HG03439 (cell line): ENCODE results near the gene CKMT2.

Experiments used
- ATAC-seq: cut with Tn5 transposase; IDR thresholded peaks from one replicate; pipeline ENCODE4 v1.9.1; 2021; ENCODE audit warnings: mild to moderate bottlenecking, moderate library complexity; ENCODE audit not compliant: unreplicated experiment

The CKMT2 gene

DNA sequence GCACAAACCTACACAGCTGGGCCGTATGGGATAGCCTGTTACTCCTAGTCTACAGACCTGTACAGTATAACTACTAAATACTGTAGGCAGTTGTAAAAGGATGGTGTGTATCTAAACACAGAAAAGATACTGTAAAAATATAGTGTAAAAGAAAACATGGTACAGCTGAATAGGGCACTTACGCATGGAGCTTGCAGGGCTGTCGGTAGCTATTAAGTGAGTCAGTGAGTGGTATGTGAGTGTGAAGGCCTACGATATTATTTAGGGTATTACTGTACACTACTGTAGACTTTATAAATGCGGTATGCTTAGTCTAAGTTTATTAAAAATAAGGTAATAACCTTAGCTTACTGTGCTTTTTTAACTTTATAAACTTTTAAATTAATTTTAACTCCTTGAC is 69.5 kb downstream of the CKMT2 start:
- ATAC-seq, result no peak

DNA sequence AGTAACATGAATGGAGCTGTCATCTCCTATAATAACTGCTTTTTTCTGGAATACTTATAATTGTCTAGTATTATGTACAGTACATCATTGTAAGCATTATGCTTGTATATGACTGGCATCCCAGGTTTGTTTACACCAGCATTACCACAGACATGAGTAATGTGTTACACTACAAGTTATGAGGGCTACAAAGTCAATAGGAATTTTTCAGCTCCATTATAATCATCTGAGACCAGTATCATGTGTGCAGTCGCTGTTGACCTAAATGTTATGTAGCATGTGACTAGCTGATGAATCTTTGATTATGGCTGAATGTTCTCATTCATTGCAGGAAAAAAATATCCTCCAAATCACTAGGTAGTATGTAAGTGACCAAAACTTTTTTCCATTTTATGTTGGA is 70.4 kb downstream of the CKMT2 start:
- ATAC-seq, result no peak

DNA sequence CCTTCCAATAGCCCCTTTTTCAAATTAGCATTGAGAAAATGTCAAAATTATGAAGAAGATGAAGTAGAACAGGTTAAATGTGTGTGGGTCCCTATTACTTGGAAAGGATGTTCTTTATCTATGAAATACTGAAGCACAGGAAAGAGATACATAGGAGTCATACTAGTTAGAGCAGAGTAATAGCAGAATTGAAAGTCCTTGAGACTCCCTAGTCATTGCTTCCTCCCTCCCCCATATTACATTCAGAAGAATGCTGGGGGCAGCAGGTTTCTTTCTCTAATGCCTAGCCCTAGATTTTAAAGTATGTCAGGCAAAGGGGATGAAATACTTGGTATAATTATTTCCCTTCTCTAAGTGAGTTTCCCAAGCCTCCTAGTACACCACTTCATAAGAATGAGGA is 72.7 kb downstream of the CKMT2 start:
- no peak for ATAC-seq

DNA sequence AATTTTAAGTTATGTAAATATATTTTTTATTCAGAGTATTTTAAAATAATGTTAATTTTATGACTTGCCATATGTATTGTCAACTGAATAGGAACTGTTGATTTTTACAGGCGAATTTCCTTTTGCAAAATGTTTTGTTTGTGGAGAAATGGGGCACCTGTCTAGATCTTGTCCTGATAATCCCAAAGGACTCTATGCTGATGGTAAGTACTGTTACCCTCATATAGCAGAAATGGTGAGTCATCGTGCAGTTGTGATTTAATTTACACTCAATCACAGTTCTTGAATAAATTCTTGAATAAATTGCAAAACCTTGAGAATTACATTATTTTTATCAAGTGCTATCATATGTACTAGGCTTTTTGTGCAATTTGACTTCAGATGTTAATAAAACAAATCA is 75.7 kb downstream of the CKMT2 start:
- ATAC-seq, result no peak

DNA sequence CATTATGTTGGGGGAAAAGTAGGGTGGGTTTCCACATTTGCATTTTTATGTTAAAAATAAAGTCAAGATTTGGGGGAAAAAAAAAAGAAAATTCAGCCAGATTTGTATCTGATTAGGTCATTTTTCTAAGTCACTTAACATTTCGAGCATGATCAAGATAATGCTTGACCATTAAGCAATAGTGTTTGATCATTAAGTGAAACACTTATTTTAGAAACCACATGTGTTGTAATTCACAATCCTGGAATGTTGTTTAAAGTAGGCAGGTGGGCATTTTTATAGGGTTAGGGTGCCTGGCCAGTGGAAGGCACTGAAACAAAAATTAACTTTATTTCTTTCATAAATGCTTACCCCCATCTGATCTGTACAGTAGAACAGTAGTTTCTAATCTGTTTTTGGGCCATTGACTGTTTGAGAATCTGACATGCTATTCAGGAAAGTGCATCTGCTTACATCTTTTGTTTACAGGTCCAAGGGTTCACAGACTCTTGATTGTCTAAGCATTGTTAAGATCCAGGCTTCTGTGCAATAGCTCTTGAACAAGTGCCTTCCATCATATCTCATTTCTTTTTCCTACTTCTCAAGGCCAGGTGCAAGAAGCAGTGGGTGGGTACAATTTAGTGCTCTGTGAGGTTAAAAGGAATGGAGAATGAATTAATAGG is 77.4 kb downstream of the CKMT2 start:
- ATAC-seq, result no peak

DNA sequence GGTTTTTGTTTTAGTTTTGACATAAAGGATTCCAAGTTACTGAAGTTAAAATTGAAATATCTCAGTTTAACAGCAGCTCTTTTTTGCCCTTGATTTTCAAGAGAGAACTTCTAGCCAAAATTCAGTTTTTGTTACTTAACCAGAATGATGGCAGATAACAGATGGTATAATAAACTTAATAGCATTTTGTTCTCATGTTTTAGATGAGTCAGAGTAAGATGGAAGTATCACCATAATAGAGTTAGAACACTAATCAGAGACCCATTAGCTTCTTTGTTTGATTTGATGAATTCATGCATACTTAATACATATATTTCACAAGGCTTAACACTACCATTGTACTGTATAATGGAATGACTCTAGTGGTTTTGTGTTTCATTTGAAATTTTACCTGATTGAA is 80.2 kb downstream of the CKMT2 start:
- no peak for ATAC-seq

DNA sequence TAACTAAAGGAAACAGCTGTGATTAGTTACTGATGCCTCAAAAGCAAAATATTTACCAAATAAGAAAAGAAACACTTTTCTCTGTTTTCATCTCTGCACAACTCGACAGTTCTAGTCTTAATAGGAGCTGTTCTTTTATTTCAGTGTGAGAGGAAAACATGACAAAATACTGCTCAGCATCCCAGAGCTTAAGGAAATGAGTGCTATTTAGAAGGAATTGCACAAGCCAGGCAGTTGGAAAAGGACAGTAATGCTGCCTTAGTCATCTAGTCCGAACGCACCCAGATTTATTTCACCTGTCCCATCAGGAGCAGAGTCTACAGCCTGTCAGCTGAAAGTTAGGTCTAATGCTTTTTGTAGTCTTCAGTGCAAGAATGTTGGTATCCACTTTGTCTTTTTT is 80.6 kb downstream of the CKMT2 start:
- no peak for ATAC-seq

DNA sequence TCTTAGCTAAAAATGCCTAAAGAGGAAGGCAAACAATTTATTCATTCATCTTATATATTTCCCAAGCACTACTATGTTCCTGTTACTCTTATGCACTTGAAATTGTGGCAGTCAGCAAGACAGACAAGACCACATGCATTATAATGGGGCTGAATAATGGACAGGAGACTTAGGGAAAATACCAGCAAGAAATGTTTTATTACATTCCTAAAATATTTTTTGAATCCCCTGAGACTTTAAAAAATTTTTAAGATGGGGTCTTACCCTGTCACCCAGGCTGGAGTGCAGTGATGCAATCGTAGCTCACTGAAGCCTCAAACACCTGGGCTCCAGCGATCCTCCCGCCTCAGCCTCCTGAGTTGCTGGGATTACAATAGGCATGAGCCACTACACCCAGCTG is 81.5 kb downstream of the CKMT2 start:
- no peak for ATAC-seq

DNA sequence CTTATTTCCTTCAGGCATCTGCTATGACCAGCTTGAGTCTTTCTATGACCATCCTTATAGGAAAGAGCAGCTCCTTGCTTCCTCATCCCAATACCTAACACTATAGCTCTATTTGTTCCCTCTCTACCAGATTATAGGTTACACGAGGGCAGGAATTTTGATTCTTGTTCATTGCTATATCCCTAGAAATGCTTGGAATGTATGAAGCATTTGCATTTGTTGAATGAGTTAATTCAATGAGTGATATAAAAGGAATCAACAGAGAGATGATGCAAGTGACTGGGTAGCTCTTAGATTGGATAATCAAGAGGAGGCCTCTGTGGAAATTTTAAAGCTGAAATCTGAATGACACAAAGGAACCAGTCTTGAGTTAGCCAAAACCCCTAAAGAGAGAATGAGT is 82.2 kb downstream of the CKMT2 start:
- no peak for ATAC-seq

DNA sequence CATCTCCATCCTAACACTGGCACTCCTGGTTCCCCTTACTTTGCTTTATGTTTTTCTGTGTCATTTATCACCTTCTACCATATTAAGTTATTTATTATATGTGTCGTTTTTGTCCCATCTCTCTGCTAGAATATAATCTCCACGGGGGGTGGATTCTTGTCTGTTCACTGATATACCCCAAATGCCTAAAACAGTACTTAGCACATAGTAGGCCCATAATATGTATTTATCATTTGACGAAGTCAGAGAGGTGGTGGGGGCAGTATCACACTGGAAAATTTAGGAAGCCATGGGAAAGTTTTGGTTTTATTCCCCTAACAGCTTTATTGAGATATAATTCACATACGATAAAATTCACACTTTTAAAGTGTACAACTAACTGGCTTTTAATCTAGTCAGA is 82.7 kb downstream of the CKMT2 start:
- no peak for ATAC-seq
